IMR-90 (cell line): Measurements from ENCODE around the gene METTL27. TPM values are rescaled to one million over a fixed set of nuclear protein-coding genes. Genes with fewer than 3 reads are reported as not detected.

Experiments used
- ATAC-seq: fragments of 200-7000 bp; cut with Tn5 transposase; 2 replicates; pipeline ENCODE4 v1.9.1; 2020; ENCODE audit warnings: low read depth, mild to moderate bottlenecking, moderate library complexity
- BruUV-seq: library from RNA; stranded (reverse); fragments of 400-500 nt; replicated peaks from 2 replicates; lab custom pipeline; 2021; lab: Mats Ljungman, UMichigan
- CTCF ChIA-PET: fragments of 300-600 bp; formaldehyde crosslinking; extraction: SDS; loops from one replicate; lab custom pipeline; 2021; ENCODE audit warnings: antibody characterized with exemption; lab: Yijun Ruan, JAX
- POLR2A ChIA-PET: fragments of 300-600 bp; sonication (Branson Sonifier 250); formaldehyde crosslinking; loops from one replicate; lab custom pipeline; 2022; ENCODE audit warnings: antibody characterized with exemption; ENCODE audit not compliant: unreplicated experiment; lab: Charles Lee
- DNase-seq: peaks from one replicate; pipeline ENCODE4 v3.0.0; 2013
- H2AFZ ChIP-seq: replicated peaks from 2 replicates; pipeline ENCODE3; 2013; ENCODE audit warnings: low read length, mild to moderate bottlenecking; ENCODE audit not compliant: poor library complexity
- H2AK5ac ChIP-seq: 2 replicates; pipeline ENCODE4 v1.6.1; 2013; ENCODE audit warnings: low read depth, low read length, inconsistent platforms
- H2AK9ac ChIP-seq: replicated peaks from 2 replicates; pipeline ENCODE3; 2013; ENCODE audit warnings: mild to moderate bottlenecking, low read depth, low read length, moderate library complexity; ENCODE audit not compliant: poor library complexity
- H2BK120ac ChIP-seq: 2 replicates; pipeline ENCODE4 v1.6.1; 2013; ENCODE audit warnings: low read depth, low read length, inconsistent platforms
- H2BK15ac ChIP-seq: 3 replicates; pipeline ENCODE4 v1.6.1; 2013; ENCODE audit warnings: low read depth, low read length, inconsistent platforms
- H2BK20ac ChIP-seq: 2 replicates; pipeline ENCODE4 v1.6.1; 2013; ENCODE audit warnings: low read depth, mild to moderate bottlenecking, inconsistent platforms, low read length, moderate library complexity
- H2BK5ac ChIP-seq: 2 replicates; pipeline ENCODE4 v1.6.1; 2013; ENCODE audit warnings: mild to moderate bottlenecking, low read depth, low read length, inconsistent platforms; ENCODE audit not compliant: poor library complexity, severe bottlenecking
- H3K14ac ChIP-seq: replicated peaks from 2 replicates; pipeline ENCODE4 v1.6.1; 2013; ENCODE audit warnings: low read depth, low read length, inconsistent platforms
- H3K18ac ChIP-seq: 2 replicates; pipeline ENCODE4 v1.6.1; 2013; ENCODE audit warnings: low read depth, low read length, control low read depth
- H3K23ac ChIP-seq: 2 replicates; pipeline ENCODE4 v1.6.1; 2013; ENCODE audit warnings: low read depth, low read length, inconsistent platforms
- H3K27ac ChIP-seq: 2 replicates; pipeline ENCODE4 v1.5.1; 2013; ENCODE audit warnings: mild to moderate bottlenecking, control low read depth, low read length; ENCODE audit not compliant: insufficient read depth
- H3K27me3 ChIP-seq: 2 replicates; pipeline ENCODE4 v1.6.1; 2013; ENCODE audit warnings: low read length; ENCODE audit not compliant: control insufficient read depth, insufficient read depth
- H3K36me3 ChIP-seq: 2 replicates; pipeline ENCODE4 v1.6.1; 2013; ENCODE audit warnings: low read length, mixed read lengths; ENCODE audit not compliant: control insufficient read depth, insufficient read depth
- H3K4ac ChIP-seq: 2 replicates; pipeline ENCODE4 v1.6.1; 2013; ENCODE audit warnings: low read depth, low read length, inconsistent platforms
- H3K4me1 ChIP-seq: 2 replicates; pipeline ENCODE4 v1.6.1; 2013; ENCODE audit warnings: low read length, mixed read lengths; ENCODE audit not compliant: control insufficient read depth, insufficient read depth
- H3K4me2 ChIP-seq: 2 replicates; pipeline ENCODE4 v1.6.1; 2013; ENCODE audit warnings: low read depth, mild to moderate bottlenecking, control low read depth, low read length, moderate library complexity
- H3K4me3 ChIP-seq: 2 replicates; pipeline ENCODE4 v1.5.1; 2013; ENCODE audit warnings: low read depth, mild to moderate bottlenecking, control low read depth, low read length, moderate library complexity; ENCODE audit not compliant: insufficient read depth
- H3K56ac ChIP-seq: 2 replicates; pipeline ENCODE4 v1.6.1; 2013; ENCODE audit warnings: low read length, inconsistent platforms; ENCODE audit not compliant: insufficient read depth; ENCODE audit errors: extremely low read depth
- H3K79me1 ChIP-seq, 2 experiments: 2 replicates each; pipeline ENCODE4 v1.6.1; 2013; ENCODE audit warnings: low read length in 2 of 2, inconsistent platforms in 1 of 2, low read depth in 1 of 2
- H3K9ac ChIP-seq: 2 replicates; pipeline ENCODE4 v1.6.1; 2013; ENCODE audit warnings: low read depth, low read length, control low read depth
- H3K9me1 ChIP-seq: 2 replicates; pipeline ENCODE4 v1.6.1; 2013; ENCODE audit warnings: low read length, inconsistent platforms; ENCODE audit not compliant: insufficient read depth
- H3K9me3 ChIP-seq: 2 replicates; pipeline ENCODE4 v1.6.1; 2013; ENCODE audit warnings: low read length; ENCODE audit not compliant: control insufficient read depth, insufficient read depth
- H4K20me1 ChIP-seq: 2 replicates; pipeline ENCODE4 v1.6.1; 2013; ENCODE audit warnings: low read length, inconsistent platforms; ENCODE audit not compliant: insufficient read depth
- H4K5ac ChIP-seq: 2 replicates; pipeline ENCODE4 v1.6.1; 2013; ENCODE audit warnings: mild to moderate bottlenecking, low read depth, low read length, control low read depth
- H4K8ac ChIP-seq, 2 experiments: 2 replicates each; pipeline ENCODE4 v1.6.1; 2013; ENCODE audit warnings: low read depth in 2 of 2, low read length in 2 of 2, control low read depth in 1 of 2, inconsistent platforms in 1 of 2
- H4K91ac ChIP-seq: 2 replicates; pipeline ENCODE4 v1.6.1; 2013; ENCODE audit warnings: low read depth, low read length, inconsistent platforms; ENCODE audit not compliant: insufficient read depth
- BHLHE40 ChIP-seq: fragments of 150-350 bp; IDR thresholded peaks from 2 replicates; pipeline ENCODE4 v1.6.1; 2016; ENCODE audit warnings: mild to moderate bottlenecking, low read depth, low read length
- CHD1 ChIP-seq: IDR thresholded peaks from 2 replicates; pipeline ENCODE4 v1.6.1; 2012; ENCODE audit warnings: low read depth, low read length, improper control_type of control experiment
- ELK1 ChIP-seq: fragments of 150-350 bp; IDR thresholded peaks from 2 replicates; pipeline ENCODE4 v1.6.1; 2016; ENCODE audit warnings: low read depth, mild to moderate bottlenecking, low read length, moderate library complexity, borderline replicate concordance
- FOS ChIP-seq: fragments of 150-350 bp; IDR thresholded peaks from 2 replicates; pipeline ENCODE4 v1.6.1; 2016; ENCODE audit warnings: low read depth, low read length
- MAFK ChIP-seq: IDR thresholded peaks from 2 replicates; pipeline ENCODE4 v1.6.1; 2012; ENCODE audit warnings: low read depth, low read length, improper control_type of control experiment
- MAZ ChIP-seq: IDR thresholded peaks from 2 replicates; pipeline ENCODE4 v1.6.1; 2012; ENCODE audit warnings: low read depth, mild to moderate bottlenecking, low read length, improper control_type of control experiment, moderate library complexity, borderline replicate concordance
- NFE2L2 ChIP-seq: fragments of 150-350 bp; IDR thresholded peaks from 2 replicates; pipeline ENCODE4 v1.6.1; 2016; ENCODE audit warnings: low read depth, mild to moderate bottlenecking, low read length
- POLR2A ChIP-seq: IDR thresholded peaks from 2 replicates; pipeline ENCODE4 v1.6.1; 2012; ENCODE audit warnings: mild to moderate bottlenecking, low read depth, low read length
- RAD21 ChIP-seq: IDR thresholded peaks from 2 replicates; pipeline ENCODE4 v1.6.1; 2012; ENCODE audit warnings: low read length, improper control_type of control experiment
- RFX5 ChIP-seq: IDR thresholded peaks from 2 replicates; pipeline ENCODE4 v1.8.0; 2012; ENCODE audit warnings: low read depth, mild to moderate bottlenecking, low read length, moderate library complexity
- USF2 ChIP-seq: fragments of 150-350 bp; IDR thresholded peaks from 2 replicates; pipeline ENCODE4 v1.6.1; 2017; ENCODE audit warnings: mild to moderate bottlenecking, antibody characterized with exemption, low read length, low read depth
- WGBS, 2 experiments: methylation state at CpG; one replicate each; pipeline versions ENCODE4 v1.1.5 to v1.1.7; 2013; ENCODE audit warnings: missing lambda C conversion rate in 2 of 2; ENCODE audit not compliant: insufficient read length in 1 of 2; ENCODE audit errors: extremely low coverage in 2 of 2; 5-methylcytosine and 5-hydroxymethylcytosine counted together
- dilution Hi-C: fragments of 300-500 bp; cut with HindIII; formaldehyde crosslinking; loops from one replicate; pipeline ENCODE4 v1.14.3; 2018; ENCODE audit warnings: low sequenced_read_pairs; ENCODE audit not compliant: unreplicated experiment
- in situ Hi-C: fragments of 300-500 bp; cut with MboI; formaldehyde crosslinking; loops from 3 replicates; pipeline ENCODE4 v1.14.3; 2019; ENCODE audit warnings: low sequenced_read_pairs, inconsistent platforms, mixed read lengths
- intact Hi-C: fragments of 100-400 bp; cut with micrococcal nuclease; formaldehyde crosslinking; loops from 2 replicates; pipeline ENCODE4 v1.10.0; 2022
- polyA plus RNA-seq, 3 experiments: library from polyadenylated mRNA; depleted of rRNA; stranded (reverse); fragments of >200 nt; gene quantifications; 2 replicates each; pipeline ENCODE4 v1.2.3, GENCODE V29; 2012; ENCODE audit warnings: low replicate concordance in 1 of 3
- total RNA-seq: library from RNA; depleted of rRNA; stranded (reverse); fragments of >200 nt; gene quantifications from 2 replicates; pipeline ENCODE4 v1.2.3, GENCODE V29; 2012

The METTL27 gene
- total and polyA plus RNA-seq, 2 of the 4 experiments (the other 2 are of a cell fraction) = 2.3 to 4.3 TPM

GRCh38 chr7:73881352-73882046 lies 39.2 kb upstream of the METTL27 start (continued):
- no peak for TF ChIP-seq FOS

- Histone ChIP-seq H3K36me3 (no peaks in the 10 kb centered on the region), H3K23ac (no peak overlapping the region), H2AK9ac (no peak overlapping the region), H2BK20ac (peak overlapping the region; percentile 61), H3K14ac (peak overlapping the region; percentile 61), H2BK5ac (no peak overlapping the region), H2AK5ac (peak overlapping the region; percentile 93), H2BK120ac (peak overlapping the region; percentile 81), H3K56ac (no peak overlapping the region; the same call in 1 of the 2 replicates), H4K5ac (no peak overlapping the region), H3K9ac (no peak overlapping the region), H3K27me3 (no peaks in the 10 kb centered on the region; the same call in 1 of the 2 replicates), H3K4me2 (no peak overlapping the region), H2AFZ (peak overlapping the region; percentile 52), H3K9me3 (no peaks in the 10 kb centered on the region), H3K4me1 (peaks cover 22% of the 10 kb centered on the region), H2BK15ac (peak overlapping the region; percentile 46; the same call in 1 of the 3 replicates), H3K9me1 (peaks cover 17% of the 10 kb centered on the region), H3K27ac (peak overlapping the region; percentile 27; the same call in 1 of the 2 replicates), H3K18ac (no peak overlapping the region; the same call in 1 of the 2 replicates), H3K79me1 (no peaks in the 10 kb centered on the region; a peak in 1 of 4 replicates), H3K4me3 (no peak overlapping the region), H4K91ac (peak overlapping the region; percentile 50), H3K4ac (peak overlapping the region; percentile 85), H4K8ac (peak overlapping the region; percentile 5 to 10; a peak in 2 of 4 replicates), H4K20me1 (peaks cover 3% of the 10 kb centered on the region)
- intact Hi-C loops = no loop called here
- in situ Hi-C loops = no loop called here
- ATAC-seq (no peak), DNase-seq (no peak)
- dilution Hi-C loops = no loop called here
- TF ChIP-seq BHLHE40 (no peak), CHD1 (no peak), ELK1 (no peak), USF2 (no peak), MAZ (no peak), POLR2A (no peak), FOS (no peak), NFE2L2 (no peak), RAD21 (no peak), MAFK (no peak), RFX5 (no peak)
- 80% methylated on average over 4 of the region's 13 CpGs; no CpG with 5 or more reads in 1 of the 2 experiments for WGBS, 2 experiments
- CTCF ChIA-PET = interaction anchor here (0.6 to 2.4 kb wide), 2 partner anchors 146 to 486 kb away, joined by 3 to 13 read pairs; no protein-coding TSS in a partner anchor
- POLR2A ChIA-PET = no interaction called here
- no TSS peak for BruUV-seq
These were observed 38.5 kb upstream of the METTL27 start for GRCh38 chr7:73880755-73881328.
